ENCODE measurements around the gene VSIG8.

DNA sequence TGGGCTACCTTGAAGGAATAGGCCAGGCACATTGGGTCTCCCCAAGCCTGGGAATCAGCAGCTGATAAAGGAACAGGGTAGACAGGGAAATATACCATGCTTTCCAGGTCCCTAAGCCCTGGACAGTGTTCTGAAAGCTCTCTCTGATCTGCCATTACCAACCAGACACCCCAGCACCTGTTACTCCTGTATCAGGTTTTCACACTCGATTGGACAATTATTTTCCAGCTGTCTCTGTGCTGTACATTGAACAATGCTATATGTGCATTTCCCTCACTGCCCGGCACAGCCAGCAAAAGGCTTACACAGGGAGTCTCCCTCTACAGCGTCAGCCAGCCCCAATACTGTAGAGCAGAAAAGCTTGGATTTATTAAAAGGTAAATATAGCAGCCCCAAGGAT is 32.8 kb upstream of the VSIG8 start:
- TF ChIP-seq, protein P1, sequence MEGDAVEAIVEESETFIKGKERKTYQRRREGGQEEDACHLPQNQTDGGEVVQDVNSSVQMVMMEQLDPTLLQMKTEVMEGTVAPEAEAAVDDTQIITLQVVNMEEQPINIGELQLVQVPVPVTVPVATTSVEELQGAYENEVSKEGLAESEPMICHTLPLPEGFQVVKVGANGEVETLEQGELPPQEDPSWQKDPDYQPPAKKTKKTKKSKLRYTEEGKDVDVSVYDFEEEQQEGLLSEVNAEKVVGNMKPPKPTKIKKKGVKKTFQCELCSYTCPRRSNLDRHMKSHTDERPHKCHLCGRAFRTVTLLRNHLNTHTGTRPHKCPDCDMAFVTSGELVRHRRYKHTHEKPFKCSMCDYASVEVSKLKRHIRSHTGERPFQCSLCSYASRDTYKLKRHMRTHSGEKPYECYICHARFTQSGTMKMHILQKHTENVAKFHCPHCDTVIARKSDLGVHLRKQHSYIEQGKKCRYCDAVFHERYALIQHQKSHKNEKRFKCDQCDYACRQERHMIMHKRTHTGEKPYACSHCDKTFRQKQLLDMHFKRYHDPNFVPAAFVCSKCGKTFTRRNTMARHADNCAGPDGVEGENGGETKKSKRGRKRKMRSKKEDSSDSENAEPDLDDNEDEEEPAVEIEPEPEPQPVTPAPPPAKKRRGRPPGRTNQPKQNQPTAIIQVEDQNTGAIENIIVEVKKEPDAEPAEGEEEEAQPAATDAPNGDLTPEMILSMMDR (conservative IDR thresholded peaks at IDR 0.05; ENCODE audit: low read depth, low read length) = no peak
- TF ChIP-seq MAFK (IDR thresholded peaks at IDR 0.05; ENCODE audit: low read depth, low read length) = no peak
- TF ChIP-seq, protein P2, sequence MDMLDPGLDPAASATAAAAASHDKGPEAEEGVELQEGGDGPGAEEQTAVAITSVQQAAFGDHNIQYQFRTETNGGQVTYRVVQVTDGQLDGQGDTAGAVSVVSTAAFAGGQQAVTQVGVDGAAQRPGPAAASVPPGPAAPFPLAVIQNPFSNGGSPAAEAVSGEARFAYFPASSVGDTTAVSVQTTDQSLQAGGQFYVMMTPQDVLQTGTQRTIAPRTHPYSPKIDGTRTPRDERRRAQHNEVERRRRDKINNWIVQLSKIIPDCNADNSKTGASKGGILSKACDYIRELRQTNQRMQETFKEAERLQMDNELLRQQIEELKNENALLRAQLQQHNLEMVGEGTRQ (IDR thresholded peaks at IDR 0.05; ENCODE audit: low read depth, low read length) = no peak
- TF ChIP-seq FOS (IDR thresholded peaks at IDR 0.05; ENCODE audit: low read depth, low read length) = no peak
- TF ChIP-seq MXI1 (IDR thresholded peaks at IDR 0.05; ENCODE audit: borderline replicate concordance, low read depth, low read length) = no peak
- no peak for TF ChIP-seq RAD21 (IDR thresholded peaks at IDR 0.05; ENCODE audit: low read length)
- TF ChIP-seq, protein P3, sequence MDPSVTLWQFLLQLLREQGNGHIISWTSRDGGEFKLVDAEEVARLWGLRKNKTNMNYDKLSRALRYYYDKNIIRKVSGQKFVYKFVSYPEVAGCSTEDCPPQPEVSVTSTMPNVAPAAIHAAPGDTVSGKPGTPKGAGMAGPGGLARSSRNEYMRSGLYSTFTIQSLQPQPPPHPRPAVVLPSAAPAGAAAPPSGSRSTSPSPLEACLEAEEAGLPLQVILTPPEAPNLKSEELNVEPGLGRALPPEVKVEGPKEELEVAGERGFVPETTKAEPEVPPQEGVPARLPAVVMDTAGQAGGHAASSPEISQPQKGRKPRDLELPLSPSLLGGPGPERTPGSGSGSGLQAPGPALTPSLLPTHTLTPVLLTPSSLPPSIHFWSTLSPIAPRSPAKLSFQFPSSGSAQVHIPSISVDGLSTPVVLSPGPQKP (IDR thresholded peaks at IDR 0.05; ENCODE audit: borderline replicate concordance, low read depth, low read length) = no peak
- no peak for TF ChIP-seq POLR2A (IDR thresholded peaks at IDR 0.05; ENCODE audit: low read depth, low read length)
- TF ChIP-seq SMC3 (IDR thresholded peaks at IDR 0.05; ENCODE audit: low read depth, low read length) = no peak

Measured in IMR-90 (cell line).